C4-2B (cell line): Measurements from ENCODE around the gene DCHS1.

ENCODE experiments used
- CTCF ChIP-seq: fragments of 450-650 bp; conservative IDR thresholded peaks from 2 replicates; pipeline ENCODE4 v1.5.1; 2017; ENCODE audit warnings: mild to moderate bottlenecking
- ZFX ChIP-seq: fragments of 450-650 bp; IDR thresholded peaks from 2 replicates; pipeline ENCODE4 v1.6.1; 2017

- TF ChIP-seq CTCF (no peak), ZFX (no peak)
These were observed 72.0 kb downstream of the DCHS1 start for GRCh38 chr11:6583584-6583983.
